GM19438 (cell line): ENCODE data around the gene HS3ST5.
"Not testable (repeated sequence)": the region's sequence is repeated elsewhere in the genome, so short reads cannot be mapped to it uniquely, and the experiment has no call there.

Experiments
- ATAC-seq: cut with Tn5 transposase; IDR thresholded peaks from one replicate; pipeline ENCODE4 v1.9.1; 2021; ENCODE audit warnings: low read depth; ENCODE audit not compliant: unreplicated experiment

The HS3ST5 gene

GRCh38 chr6:114108119-114109002, 234.5 kb downstream of the HS3ST5 start:
- ATAC-seq: peak; percentile 85

- no peak for ATAC-seq
These were observed 236.8 kb downstream of the HS3ST5 start for GRCh38 chr6:114106020-114106419.

- no peak for ATAC-seq
These were observed 241.6 kb downstream of the HS3ST5 start for GRCh38 chr6:114101255-114101654.

GRCh38 chr6:114100215-114100994, 242.4 kb downstream of the HS3ST5 start:
- no peak for ATAC-seq

GRCh38 chr6:114096561-114097172, 246.2 kb downstream of the HS3ST5 start:
- no peak for ATAC-seq

- ATAC-seq: no peak
These were observed 249.9 kb downstream of the HS3ST5 start for GRCh38 chr6:114092943-114093342.

GRCh38 chr6:114090626-114091025, 252.2 kb downstream of the HS3ST5 start:
- no peak for ATAC-seq

GRCh38 chr6:114087496-114087895, 255.3 kb downstream of the HS3ST5 start:
- ATAC-seq: no peak

- ATAC-seq: no peak
These were observed 257.6 kb downstream of the HS3ST5 start for GRCh38 chr6:114085211-114085610.

- ATAC-seq: no peak
These were observed 258.4 kb downstream of the HS3ST5 start for GRCh38 chr6:114084327-114084890.

- no peak for ATAC-seq
These were observed 259.6 kb downstream of the HS3ST5 start for GRCh38 chr6:114083251-114083650.

GRCh38 chr6:114081730-114082129, 261.1 kb downstream of the HS3ST5 start:
- ATAC-seq: no peak

GRCh38 chr6:114080891-114081510, 261.8 kb downstream of the HS3ST5 start:
- ATAC-seq: no peak

GRCh38 chr6:114080410-114080809, 262.4 kb downstream of the HS3ST5 start:
- ATAC-seq: not testable (repeated sequence)

- no peak for ATAC-seq
These were observed 267.0 kb downstream of the HS3ST5 start for GRCh38 chr6:114075777-114076176.

- ATAC-seq: no peak
These were observed 267.5 kb downstream of the HS3ST5 start for GRCh38 chr6:114075300-114075699.

GRCh38 chr6:114068771-114069170, 274.1 kb downstream of the HS3ST5 start:
- ATAC-seq: no peak

GRCh38 chr6:114068116-114068515, 274.7 kb downstream of the HS3ST5 start:
- ATAC-seq: no peak

GRCh38 chr6:114064862-114065261, 278.0 kb downstream of the HS3ST5 start:
- ATAC-seq: no peak

- ATAC-seq: no peak
These were observed 278.9 kb downstream of the HS3ST5 start for GRCh38 chr6:114063956-114064355.
